CD4-positive, CD25-positive, alpha-beta regulatory T cell (primary cell): ENCODE measurements around the gene LRG1. TPM values are rescaled to one million over a fixed set of nuclear protein-coding genes. Genes with fewer than 3 reads are reported as not detected.

ENCODE experiments used
- polyA plus RNA-seq, 4 donors: library from polyadenylated mRNA; unstranded; fragments of 300-500 nt; fragmentation: Illumina TruSeq; gene quantifications; one replicate each; pipeline ENCODE4 v1.2.3, GENCODE V29; 2021
- total RNA-seq: library from RNA; stranded (reverse); gene quantifications from one replicate; pipeline ENCODE4 v1.2.3, GENCODE V29; 2022

The LRG1 gene
- total and polyA plus RNA-seq, 5 donors from 2014 or later: 0.47 to 1.4 (median 1.1) TPM

Other genes starting within 250 kb of the LRG1 start
- gene TMIGD2, start 237.6 kb downstream of the LRG1 start, total RNA-seq: 4.8 TPM
- gene TMIGD2, start 237.6 kb downstream of the LRG1 start, polyA plus RNA-seq: 10 to 100 TPM in 2 of 4 donors, 1 to 10 TPM in 2; 4.8 to 17.1 (median 11.1) TPM
- gene FSD1, start 235.4 kb downstream of the LRG1 start, total RNA-seq: 1.0 TPM
- gene FSD1, start 235.4 kb downstream of the LRG1 start, polyA plus RNA-seq: 1 to 10 TPM in 1 of 4 donors, under 1 TPM in 1, not detected in 2; 0.76 to 1.6 TPM
- gene STAP2, start 201.2 kb downstream of the LRG1 start, total RNA-seq: 2.2 TPM
- gene STAP2, start 201.2 kb downstream of the LRG1 start, polyA plus RNA-seq: 1 to 10 TPM; 1.6 to 3.0 (median 2.4) TPM
- 12.2 TPM for gene MPND, start 196.5 kb downstream of the LRG1 start, total RNA-seq
- 1 to 10 TPM; 4.9 to 7.2 (median 5.7) TPM for gene MPND, start 196.5 kb downstream of the LRG1 start, polyA plus RNA-seq
- gene SH3GL1, start 139.5 kb downstream of the LRG1 start, total RNA-seq: 54.0 TPM
- gene SH3GL1, start 139.5 kb downstream of the LRG1 start, polyA plus RNA-seq: 10 to 100 TPM; 13.4 to 23.0 (median 17.6) TPM
- gene CHAF1A, start 137.4 kb downstream of the LRG1 start, total RNA-seq: 28.9 TPM
- gene CHAF1A, start 137.4 kb downstream of the LRG1 start, polyA plus RNA-seq: 1 to 10 TPM; 2.6 to 5.5 (median 3.6) TPM
- 54.2 TPM for gene UBXN6, start 82.2 kb downstream of the LRG1 start, total RNA-seq
- 1 to 10 TPM; 4.6 to 6.4 (median 4.9) TPM for gene UBXN6, start 82.2 kb downstream of the LRG1 start, polyA plus RNA-seq
- gene HDGFL2, start 67.7 kb downstream of the LRG1 start, total RNA-seq: 32.7 TPM
- gene HDGFL2, start 67.7 kb downstream of the LRG1 start, polyA plus RNA-seq: 10 to 100 TPM; 11.5 to 12.6 (median 12.2) TPM
- gene PLIN4, start 21.6 kb downstream of the LRG1 start, total RNA-seq: not detected
- gene PLIN4, start 21.6 kb downstream of the LRG1 start, polyA plus RNA-seq: under 1 TPM in 3 of 4 donors, not detected in 1; 0.02 to 0.13 (median 0.05) TPM
- gene PLIN5, start 4.8 kb downstream of the LRG1 start, total RNA-seq: not detected
- under 1 TPM in 3 of 4 donors, not detected in 1; 0.07 to 0.97 (median 0.25) TPM for gene PLIN5, start 4.8 kb downstream of the LRG1 start, polyA plus RNA-seq
- not detected for gene SEMA6B, start 19.6 kb upstream of the LRG1 start, total RNA-seq
- not detected for gene SEMA6B, start 19.6 kb upstream of the LRG1 start, polyA plus RNA-seq
- 15.9 TPM for gene TNFAIP8L1, start 99.5 kb upstream of the LRG1 start, total RNA-seq
- gene TNFAIP8L1, start 99.5 kb upstream of the LRG1 start, polyA plus RNA-seq: 1 to 10 TPM; 6.5 to 7.9 (median 7.4) TPM
- gene MYDGF, start 130.3 kb upstream of the LRG1 start, total RNA-seq: 25.7 TPM
- 100 to 1,000 TPM in 1 of 4 donors, 10 to 100 TPM in 3; 90.1 to 106 (median 98.5) TPM for gene MYDGF, start 130.3 kb upstream of the LRG1 start, polyA plus RNA-seq
- gene DPP9, start 183.8 kb upstream of the LRG1 start, total RNA-seq: 93.3 TPM
- 10 to 100 TPM; 14.3 to 22.8 (median 17.6) TPM for gene DPP9, start 183.8 kb upstream of the LRG1 start, polyA plus RNA-seq